GM06990 (cell line): ENCODE data around the gene OVOL2.
"Not testable (repeated sequence)": the region's sequence is repeated elsewhere in the genome, so short reads cannot be mapped to it uniquely, and the experiment has no call there.

Experiments used
- DNase-seq: peaks from one replicate; pipeline ENCODE4 v3.0.0-alpha.2; 2011; ENCODE audit not compliant: insufficient read length; ENCODE audit errors: extremely low read depth
- H3K27me3 ChIP-seq: replicated peaks from 2 replicates; pipeline ENCODE4 v1.6.0; 2011; ENCODE audit warnings: low read length; ENCODE audit not compliant: control insufficient read depth, insufficient read depth
- H3K36me3 ChIP-seq: 2 replicates; pipeline ENCODE4 v1.5.1; 2011; ENCODE audit warnings: low read length; ENCODE audit not compliant: control insufficient read depth, insufficient read depth
- H3K4me3 ChIP-seq: replicated peaks from 2 replicates; pipeline ENCODE4 v1.5.1; 2011; ENCODE audit warnings: low read depth, mild to moderate bottlenecking, control low read depth, low read length
- CTCF ChIP-seq: IDR thresholded peaks from 2 replicates; pipeline ENCODE4 v1.5.1; 2011; ENCODE audit warnings: low read length, control low read depth, mild to moderate bottlenecking, inconsistent platforms; ENCODE audit not compliant: insufficient read depth, poor library complexity, severe bottlenecking

The OVOL2 gene

DNA sequence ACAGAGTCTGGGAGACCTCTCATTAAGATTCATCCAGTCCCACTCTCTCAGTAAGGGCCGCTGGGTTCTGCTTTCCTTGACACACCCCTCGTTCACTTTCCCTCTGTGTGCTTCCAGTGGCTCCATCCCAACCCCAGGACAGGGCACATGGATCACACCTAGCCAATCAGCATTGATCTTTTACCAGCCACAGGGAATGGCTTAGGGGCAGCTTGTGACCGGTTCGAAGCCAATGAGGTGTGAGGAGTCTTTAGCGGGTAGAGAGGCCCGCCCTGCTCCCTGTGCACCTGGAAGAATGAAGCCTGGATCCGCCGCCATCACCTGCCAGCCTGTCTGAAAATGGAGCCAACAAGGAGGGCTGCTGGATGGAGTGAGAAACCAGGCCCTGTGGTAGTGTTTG, 35.2 kb upstream of the OVOL2 start:
- no peak for DNase-seq

DNA sequence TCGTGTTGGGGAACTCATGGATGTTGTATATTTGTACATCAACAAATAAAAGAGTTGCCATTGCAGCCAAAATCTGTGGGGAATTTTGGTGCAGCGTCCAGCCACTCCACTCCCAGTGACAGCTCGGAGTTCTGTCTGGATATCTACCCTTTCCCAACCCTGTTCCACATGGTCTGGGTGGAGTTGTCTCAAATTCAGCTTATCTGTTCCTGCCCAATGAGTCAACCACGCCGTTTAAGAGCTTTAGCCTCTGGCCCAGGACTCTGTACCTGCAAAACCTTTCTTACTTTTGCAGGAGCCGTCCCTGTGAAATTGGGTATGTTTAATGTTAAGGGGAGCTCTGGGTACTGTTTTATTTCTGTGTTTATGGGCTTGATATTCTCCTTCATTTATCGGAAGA, 33.9 kb upstream of the OVOL2 start:
- H3K36me3 ChIP-seq = no peaks in the 10 kb centered on the region
- H3K4me3 ChIP-seq = no peak overlapping the region
- no peak for DNase-seq
- TF ChIP-seq CTCF = no peak
- no peaks in the 10 kb centered on the region for H3K27me3 ChIP-seq

More for the DNA sequence above, 35.2 kb upstream of the OVOL2 start:
- Histone ChIP-seq H3K4me3 (no peak overlapping the region), H3K36me3 (no peaks in the 10 kb centered on the region), H3K27me3 (no peaks in the 10 kb centered on the region)
- TF ChIP-seq CTCF = no peak

GRCh38 chr20:18090477-18090876, 32.8 kb upstream of the OVOL2 start:
- no peak overlapping the region for H3K4me3 ChIP-seq
- TF ChIP-seq CTCF = no peak
- no peak for DNase-seq
- H3K27me3 ChIP-seq = no peaks in the 10 kb centered on the region
- no peaks in the 10 kb centered on the region for H3K36me3 ChIP-seq

DNA sequence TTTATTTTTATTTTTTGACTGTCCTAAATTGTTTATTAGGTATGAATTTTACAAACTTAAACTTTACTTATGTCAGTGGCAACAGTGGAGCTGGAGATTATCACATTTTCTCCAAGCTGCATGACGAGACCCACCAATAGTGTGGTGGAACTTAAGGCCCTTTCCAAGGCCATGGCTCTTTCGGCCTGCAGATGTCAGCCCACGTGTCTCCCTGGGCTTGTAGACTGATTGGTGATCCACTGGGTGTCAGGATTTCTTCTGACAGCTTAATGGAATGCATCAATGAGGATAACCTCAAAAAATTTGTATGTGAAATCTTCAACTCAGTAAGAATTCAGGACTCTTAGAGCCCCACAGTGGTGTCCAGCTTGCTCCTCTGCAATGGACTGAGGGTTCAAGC, 32.3 kb upstream of the OVOL2 start:
- no peak for DNase-seq
- H3K27me3 ChIP-seq = no peaks in the 10 kb centered on the region
- H3K4me3 ChIP-seq = no peak overlapping the region
- H3K36me3 ChIP-seq = no peaks in the 10 kb centered on the region
- TF ChIP-seq CTCF = no peak

DNA sequence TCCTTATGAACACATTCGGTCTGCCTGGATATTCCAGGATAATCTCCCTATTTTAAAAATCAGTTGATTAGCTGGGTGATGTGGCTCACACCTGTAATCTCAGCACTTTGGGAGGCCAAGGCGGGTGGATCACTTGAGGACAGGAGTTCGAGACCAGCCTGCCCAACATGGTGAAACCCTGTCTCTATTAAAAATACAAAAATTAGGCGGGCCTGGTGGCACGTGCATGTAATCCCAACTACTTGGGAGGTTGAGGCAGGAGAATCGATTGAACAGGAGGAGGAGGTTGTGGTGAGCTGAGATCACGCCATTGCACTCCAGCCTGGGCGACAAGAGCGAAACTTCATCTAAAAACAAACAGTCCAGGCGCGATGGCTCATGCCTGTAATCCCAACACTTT, 31.1 kb upstream of the OVOL2 start:
- not testable (repeated sequence) for DNase-seq, H3K4me3 ChIP-seq, H3K27me3 ChIP-seq, H3K36me3 ChIP-seq

DNA sequence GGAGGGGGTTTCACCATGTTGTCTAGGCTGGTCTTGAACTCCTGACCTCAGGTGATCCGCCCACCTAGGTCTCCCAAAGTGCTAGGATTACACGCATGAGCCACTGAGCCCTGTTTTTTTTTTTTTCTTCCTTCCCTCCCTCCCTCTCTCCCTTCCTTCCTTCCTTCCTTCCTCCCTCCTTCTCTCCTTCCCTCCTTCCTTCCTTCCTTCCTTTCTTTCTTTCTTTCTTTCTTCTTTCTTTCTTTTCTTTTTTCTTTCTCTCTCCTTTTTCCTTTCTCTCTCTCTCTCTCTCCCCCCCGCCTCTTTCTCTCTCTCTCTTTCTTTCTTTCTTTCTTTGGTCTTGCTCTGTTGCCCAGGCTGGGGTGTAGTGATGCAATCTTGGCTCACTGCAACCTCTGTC, 30.6 kb upstream of the OVOL2 start:
- H3K27me3 ChIP-seq, H3K36me3 ChIP-seq, H3K4me3 ChIP-seq, DNase-seq: not testable (repeated sequence)

- DNase-seq = no peak
- no peak for TF ChIP-seq CTCF
- no peaks in the 10 kb centered on the region; the same call in 1 of the 2 replicates for H3K27me3 ChIP-seq
These were observed 29.3 kb upstream of the OVOL2 start for GRCh38 chr20:18087054-18087453.

DNA sequence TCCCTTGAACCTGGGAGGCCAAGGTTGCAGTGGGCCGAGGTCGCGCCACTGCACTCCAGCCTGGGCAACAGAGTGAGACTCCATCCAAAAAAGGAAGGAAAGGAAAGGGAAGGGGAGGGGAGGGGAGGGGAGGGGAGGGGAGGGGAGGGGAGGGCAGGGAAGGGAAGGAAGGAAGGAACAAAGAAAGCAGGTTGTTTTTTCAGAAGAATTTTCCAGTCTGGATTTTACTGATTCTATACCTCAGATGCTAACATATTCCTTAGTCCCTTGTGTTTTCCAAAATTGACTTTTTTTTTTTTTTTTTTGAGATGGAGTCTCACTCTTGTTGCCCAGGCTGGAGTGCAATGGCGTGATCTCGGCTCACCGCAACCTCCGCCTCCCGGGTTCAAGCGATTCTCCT, 23.1 kb upstream of the OVOL2 start:
- H3K36me3 ChIP-seq, DNase-seq, H3K27me3 ChIP-seq, H3K4me3 ChIP-seq: not testable (repeated sequence)

More at GRCh38 chr20:18087054-18087453, 29.3 kb upstream of the OVOL2 start:
- H3K36me3 ChIP-seq = no peaks in the 10 kb centered on the region
- no peak overlapping the region for H3K4me3 ChIP-seq
